Lower lobe of right lung (tissue), 2 donors: ENCODE data around the gene IMPDH1. TPM values are rescaled to one million over a fixed set of nuclear protein-coding genes. Genes with fewer than 3 reads are reported as not detected.

ENCODE experiments used
- ATAC-seq, 2 donors: fragments of 200-7000 bp; cut with Tn5 transposase; one replicate each; pipeline ENCODE4 v1.9.1; 2020 to 2022; ENCODE audit warnings: mild to moderate bottlenecking in 2 of 2, moderate library complexity in 2 of 2
- DNase-seq: peaks from one replicate; pipeline ENCODE4 v3.0.0-alpha.2; 2020
- H3K27ac ChIP-seq: fragments of 200-600 bp; one replicate; pipeline ENCODE4 v1.8.0; 2022
- H3K27me3 ChIP-seq: fragments of 200-600 bp; one replicate; pipeline ENCODE4 v1.8.0; 2022; ENCODE audit warnings: low read depth
- H3K36me3 ChIP-seq: fragments of 200-600 bp; one replicate; pipeline ENCODE4 v1.8.0; 2022; ENCODE audit warnings: mild to moderate bottlenecking
- H3K4me1 ChIP-seq: fragments of 200-600 bp; one replicate; pipeline ENCODE4 v1.8.0; 2022
- H3K4me3 ChIP-seq: fragments of 200-600 bp; one replicate; pipeline ENCODE4 v1.8.0; 2022; ENCODE audit warnings: mild to moderate bottlenecking
- H3K9me3 ChIP-seq: fragments of 200-600 bp; one replicate; pipeline ENCODE4 v1.8.0; 2022
- intact Hi-C: fragments of 100-400 bp; cut with DNase I; formaldehyde crosslinking; loops from one replicate; pipeline ENCODE4 v1.11.0; 2022
- total RNA-seq: library from RNA; stranded (reverse); fragmentation: NEBNext Ultra II Directional; extraction: Animal tissue kit (Norgen Biotek cat#: 25700); gene quantifications from one replicate; pipeline ENCODE4 v1.2.1, GENCODE V29; 2021
- TF ChIP-seq, protein P1 (sequence below): fragments of 200-600 bp; IDR thresholded peaks from one replicate; pipeline ENCODE4 v1.8.0; 2022; ENCODE audit warnings: antibody characterized with exemption, mild to moderate bottlenecking
- donor health status: DM: no; HTN: yes; CAD: no; lungs with severe emphysema.

The IMPDH1 gene
- total RNA-seq, 1 donor from 2014 or later: 93.4 TPM

DNA sequence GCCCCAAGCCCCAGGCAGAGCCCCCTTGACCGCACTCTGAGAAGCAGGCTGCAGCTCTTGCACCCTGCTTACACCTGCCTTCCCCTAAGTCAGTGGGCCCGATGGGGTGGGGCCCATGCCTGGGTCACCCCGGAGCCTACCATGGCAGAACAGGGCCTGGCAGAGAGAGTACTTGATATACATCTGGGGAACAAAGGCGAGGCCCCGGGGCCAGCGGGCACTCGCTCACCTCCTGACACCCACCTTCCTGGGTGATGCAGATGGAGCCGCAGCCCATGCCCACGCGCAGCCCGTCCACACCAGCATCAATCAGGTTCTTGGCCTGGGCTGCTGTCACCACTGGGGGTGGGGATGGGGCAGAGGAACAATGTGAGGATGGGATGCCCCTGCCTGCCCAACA is 13.4 kb downstream of the IMPDH1 start:
- ATAC-seq (no peak), DNase-seq (no peak)
- H3K36me3 ChIP-seq: peaks cover 97% of the 10 kb centered on the region
- H3K27ac ChIP-seq: no peak overlapping the region
- no peaks in the 10 kb centered on the region for H3K9me3 ChIP-seq
- TF ChIP-seq, protein P1, sequence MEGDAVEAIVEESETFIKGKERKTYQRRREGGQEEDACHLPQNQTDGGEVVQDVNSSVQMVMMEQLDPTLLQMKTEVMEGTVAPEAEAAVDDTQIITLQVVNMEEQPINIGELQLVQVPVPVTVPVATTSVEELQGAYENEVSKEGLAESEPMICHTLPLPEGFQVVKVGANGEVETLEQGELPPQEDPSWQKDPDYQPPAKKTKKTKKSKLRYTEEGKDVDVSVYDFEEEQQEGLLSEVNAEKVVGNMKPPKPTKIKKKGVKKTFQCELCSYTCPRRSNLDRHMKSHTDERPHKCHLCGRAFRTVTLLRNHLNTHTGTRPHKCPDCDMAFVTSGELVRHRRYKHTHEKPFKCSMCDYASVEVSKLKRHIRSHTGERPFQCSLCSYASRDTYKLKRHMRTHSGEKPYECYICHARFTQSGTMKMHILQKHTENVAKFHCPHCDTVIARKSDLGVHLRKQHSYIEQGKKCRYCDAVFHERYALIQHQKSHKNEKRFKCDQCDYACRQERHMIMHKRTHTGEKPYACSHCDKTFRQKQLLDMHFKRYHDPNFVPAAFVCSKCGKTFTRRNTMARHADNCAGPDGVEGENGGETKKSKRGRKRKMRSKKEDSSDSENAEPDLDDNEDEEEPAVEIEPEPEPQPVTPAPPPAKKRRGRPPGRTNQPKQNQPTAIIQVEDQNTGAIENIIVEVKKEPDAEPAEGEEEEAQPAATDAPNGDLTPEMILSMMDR: no peak
- no peaks in the 10 kb centered on the region for H3K27me3 ChIP-seq
- no peaks in the 10 kb centered on the region for H3K4me1 ChIP-seq
- intact Hi-C loops: no loop called here
- H3K4me3 ChIP-seq: no peak overlapping the region

DNA sequence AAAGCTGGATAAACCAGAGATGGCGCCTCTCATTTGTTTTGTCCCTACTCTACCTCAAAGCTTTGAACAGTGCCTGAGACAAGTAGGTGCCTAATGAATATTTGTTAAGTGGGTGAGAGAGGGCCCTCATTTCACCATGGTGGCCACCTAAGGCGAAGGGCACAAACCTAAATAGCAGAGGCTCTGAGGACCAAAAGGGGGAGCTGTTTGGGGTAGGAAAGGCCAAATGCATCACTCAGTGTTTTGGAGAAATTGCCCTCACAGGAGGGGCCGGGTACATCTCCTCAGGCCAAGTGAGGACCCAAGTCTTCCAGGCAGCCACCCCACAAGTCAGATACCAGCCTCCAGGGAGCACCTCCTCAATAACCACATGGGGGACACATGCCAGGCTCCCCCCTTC is 14.0 kb downstream of the IMPDH1 start:
- TF ChIP-seq, protein P1: no peak
- Histone ChIP-seq H3K27me3 (no peaks in the 10 kb centered on the region), H3K27ac (no peak overlapping the region), H3K4me1 (no peaks in the 10 kb centered on the region), H3K4me3 (no peak overlapping the region), H3K9me3 (no peaks in the 10 kb centered on the region), H3K36me3 (peaks cover 93% of the 10 kb centered on the region)
- intact Hi-C loops: no loop called here
- DNase-seq: no peak
- no peak for ATAC-seq

DNA sequence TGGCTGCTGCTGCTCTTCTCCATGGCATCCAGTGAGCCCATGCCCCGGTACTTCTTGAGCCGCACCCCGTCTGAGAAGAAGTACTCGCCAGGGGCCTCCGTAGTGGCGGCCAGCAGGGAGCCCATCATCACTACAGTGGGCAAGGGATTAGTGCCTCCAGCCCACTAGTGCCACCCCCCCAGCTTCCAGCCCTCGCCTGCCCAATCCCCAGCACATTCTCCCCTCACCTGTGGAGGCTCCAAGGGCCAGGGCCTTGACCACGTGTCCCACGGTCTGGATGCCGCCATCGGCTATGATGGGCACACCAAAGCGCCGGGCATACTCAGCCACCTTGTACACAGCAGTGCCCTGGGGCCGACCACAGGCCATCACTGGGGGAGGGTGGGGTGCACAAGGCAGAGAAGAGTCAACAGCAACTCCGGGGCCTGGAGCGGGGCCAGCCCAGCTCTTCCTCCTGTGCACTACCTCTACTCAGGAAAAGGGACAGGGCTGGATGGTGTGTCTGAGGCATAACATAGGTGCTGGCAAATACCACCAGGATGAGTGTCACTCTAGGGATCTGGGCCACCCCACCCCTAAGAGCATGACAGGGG is 14.8 kb downstream of the IMPDH1 start:
- DNase-seq: no peak
- no peaks in the 10 kb centered on the region for H3K9me3 ChIP-seq
- TF ChIP-seq, protein P1: no peak
- H3K27ac ChIP-seq: no peak overlapping the region
- H3K4me3 ChIP-seq: no peak overlapping the region
- H3K36me3 ChIP-seq: peaks cover 86% of the 10 kb centered on the region
- intact Hi-C loops: no loop called here
- no peak for ATAC-seq
- no peaks in the 10 kb centered on the region for H3K27me3 ChIP-seq
- H3K4me1 ChIP-seq: no peaks in the 10 kb centered on the region

DNA sequence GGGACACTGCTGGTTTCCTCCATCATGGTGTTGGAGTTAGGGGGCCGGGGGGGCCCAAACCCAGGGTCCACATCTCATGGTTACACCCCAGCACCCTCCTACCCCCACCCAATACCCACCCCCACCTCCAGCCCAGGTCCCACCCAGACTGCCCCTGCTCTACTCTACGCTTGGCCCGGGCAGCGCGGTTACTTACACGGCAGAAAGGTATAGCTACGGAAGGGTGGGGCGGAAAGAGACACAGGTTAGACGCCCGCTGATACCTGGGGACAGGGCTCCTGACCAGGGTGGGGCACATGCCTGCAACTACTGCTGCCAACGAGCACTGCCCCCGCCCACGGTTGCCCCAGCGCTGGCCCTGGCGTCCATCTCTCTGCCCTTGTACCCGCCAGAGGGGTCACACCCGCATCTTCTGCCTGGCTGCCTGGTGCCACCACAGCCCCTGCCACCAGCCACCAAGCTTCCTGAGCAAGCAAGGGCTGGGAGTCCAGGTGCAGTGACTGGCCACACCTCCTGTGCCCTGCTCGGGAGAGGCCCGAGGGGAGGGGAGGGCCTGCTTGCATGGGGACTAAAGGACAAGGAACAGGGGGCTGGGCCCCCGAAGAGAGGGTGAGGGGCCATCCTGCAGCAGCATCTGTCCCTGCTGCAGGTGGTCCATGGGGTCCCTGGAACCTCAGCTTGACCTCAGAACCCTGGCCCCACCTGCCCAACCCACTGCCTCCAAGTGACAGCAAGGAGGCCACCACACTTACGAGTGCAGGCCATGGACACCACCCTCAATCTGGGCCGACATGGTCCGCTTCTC is 16.1 kb downstream of the IMPDH1 start:
- intact Hi-C loops: no loop called here
- H3K4me3 ChIP-seq: no peak overlapping the region
- peaks cover 2% of the 10 kb centered on the region for H3K27me3 ChIP-seq
- no peak for ATAC-seq
- H3K36me3 ChIP-seq: peaks cover 74% of the 10 kb centered on the region
- H3K27ac ChIP-seq: no peak overlapping the region
- DNase-seq: no peak
- H3K4me1 ChIP-seq: no peaks in the 10 kb centered on the region
- H3K9me3 ChIP-seq: no peaks in the 10 kb centered on the region
- TF ChIP-seq, protein P1: no peak

DNA sequence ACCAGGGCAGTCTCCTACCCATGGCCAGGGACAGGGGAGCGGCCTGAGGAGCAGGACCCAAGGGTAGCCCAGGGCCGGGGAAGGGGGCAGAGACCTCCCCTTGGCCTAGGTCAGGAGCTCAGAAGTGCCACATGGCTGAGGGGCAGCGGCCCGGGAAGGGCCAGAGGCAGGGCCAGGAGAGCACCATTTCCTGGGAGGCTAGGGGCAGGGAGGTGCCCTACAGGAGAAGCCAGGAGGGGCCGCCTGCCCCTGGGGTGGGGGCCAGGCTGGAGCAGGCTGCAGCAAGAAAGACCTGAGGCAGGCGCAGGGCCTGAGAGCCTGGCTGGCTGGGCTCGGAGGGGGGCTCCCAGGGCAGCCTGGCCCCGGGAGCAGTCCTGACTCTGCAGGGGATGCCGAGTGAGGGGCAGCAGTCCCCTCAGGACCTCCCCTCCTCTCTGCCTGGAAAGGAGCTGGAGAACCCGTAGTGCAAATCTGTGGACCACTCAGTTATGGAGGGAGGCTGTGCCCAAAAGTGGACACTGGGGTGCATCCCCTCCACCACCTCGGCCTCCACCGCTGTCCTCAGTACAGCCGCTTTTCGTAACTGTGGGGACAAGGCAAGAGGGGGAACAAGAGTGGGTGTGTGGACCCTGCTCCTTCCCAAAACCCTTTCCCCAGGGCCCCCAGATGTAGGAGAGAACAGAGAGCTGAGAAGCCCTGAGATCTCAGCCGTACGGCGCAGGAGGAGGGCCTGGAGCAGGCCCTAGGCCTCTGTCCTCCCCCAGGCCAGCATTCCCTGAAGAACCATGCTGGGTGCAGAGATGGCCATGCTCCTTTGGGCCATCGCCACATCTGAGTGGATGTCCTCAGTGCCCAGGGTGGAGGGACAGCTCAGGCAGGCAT is 17.1 kb downstream of the IMPDH1 start:
- H3K4me1 ChIP-seq: peaks cover 3% of the 10 kb centered on the region
- ATAC-seq: no peak
- H3K27ac ChIP-seq: no peak overlapping the region
- intact Hi-C loops: no loop called here
- DNase-seq: no peak
- no peaks in the 10 kb centered on the region for H3K9me3 ChIP-seq
- H3K27me3 ChIP-seq: peaks cover 12% of the 10 kb centered on the region
- H3K4me3 ChIP-seq: no peak overlapping the region
- TF ChIP-seq, protein P1: no peak
- peaks cover 64% of the 10 kb centered on the region for H3K36me3 ChIP-seq
